Fibroblast of villous mesenchyme (primary cell): ENCODE results near the gene IFT88. TPM values are rescaled to one million over a fixed set of nuclear protein-coding genes. Genes with fewer than 3 reads are reported as not detected.

ENCODE experiments used
- DNase-seq: peaks from one replicate; pipeline ENCODE4 v3.0.0-alpha.2; 2010; ENCODE audit warnings: low read depth
- H3K4me3 ChIP-seq: 2 replicates; pipeline ENCODE4 v1.5.1; 2011; ENCODE audit warnings: low read depth, mild to moderate bottlenecking, low read length
- total RNA-seq: library from RNA; depleted of rRNA; stranded (reverse); fragments of >200 nt; gene quantifications from 2 replicates; pipeline ENCODE4 v1.2.3, GENCODE V29; 2012
- TF ChIP-seq, protein P1 (sequence below): IDR thresholded peaks from 2 replicates; pipeline ENCODE4 v1.5.1; 2012; ENCODE audit warnings: low read depth, mild to moderate bottlenecking, low read length; ENCODE audit not compliant: insufficient read depth

The IFT88 gene
- total RNA-seq, 1 donor = 14.2 TPM

GRCh38 chr13:20716951-20717350 lies 150.0 kb downstream of the IFT88 start:
- TF ChIP-seq, protein P1, sequence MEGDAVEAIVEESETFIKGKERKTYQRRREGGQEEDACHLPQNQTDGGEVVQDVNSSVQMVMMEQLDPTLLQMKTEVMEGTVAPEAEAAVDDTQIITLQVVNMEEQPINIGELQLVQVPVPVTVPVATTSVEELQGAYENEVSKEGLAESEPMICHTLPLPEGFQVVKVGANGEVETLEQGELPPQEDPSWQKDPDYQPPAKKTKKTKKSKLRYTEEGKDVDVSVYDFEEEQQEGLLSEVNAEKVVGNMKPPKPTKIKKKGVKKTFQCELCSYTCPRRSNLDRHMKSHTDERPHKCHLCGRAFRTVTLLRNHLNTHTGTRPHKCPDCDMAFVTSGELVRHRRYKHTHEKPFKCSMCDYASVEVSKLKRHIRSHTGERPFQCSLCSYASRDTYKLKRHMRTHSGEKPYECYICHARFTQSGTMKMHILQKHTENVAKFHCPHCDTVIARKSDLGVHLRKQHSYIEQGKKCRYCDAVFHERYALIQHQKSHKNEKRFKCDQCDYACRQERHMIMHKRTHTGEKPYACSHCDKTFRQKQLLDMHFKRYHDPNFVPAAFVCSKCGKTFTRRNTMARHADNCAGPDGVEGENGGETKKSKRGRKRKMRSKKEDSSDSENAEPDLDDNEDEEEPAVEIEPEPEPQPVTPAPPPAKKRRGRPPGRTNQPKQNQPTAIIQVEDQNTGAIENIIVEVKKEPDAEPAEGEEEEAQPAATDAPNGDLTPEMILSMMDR = no peak
- no peak for DNase-seq
- no peak overlapping the region for H3K4me3 ChIP-seq

DNA sequence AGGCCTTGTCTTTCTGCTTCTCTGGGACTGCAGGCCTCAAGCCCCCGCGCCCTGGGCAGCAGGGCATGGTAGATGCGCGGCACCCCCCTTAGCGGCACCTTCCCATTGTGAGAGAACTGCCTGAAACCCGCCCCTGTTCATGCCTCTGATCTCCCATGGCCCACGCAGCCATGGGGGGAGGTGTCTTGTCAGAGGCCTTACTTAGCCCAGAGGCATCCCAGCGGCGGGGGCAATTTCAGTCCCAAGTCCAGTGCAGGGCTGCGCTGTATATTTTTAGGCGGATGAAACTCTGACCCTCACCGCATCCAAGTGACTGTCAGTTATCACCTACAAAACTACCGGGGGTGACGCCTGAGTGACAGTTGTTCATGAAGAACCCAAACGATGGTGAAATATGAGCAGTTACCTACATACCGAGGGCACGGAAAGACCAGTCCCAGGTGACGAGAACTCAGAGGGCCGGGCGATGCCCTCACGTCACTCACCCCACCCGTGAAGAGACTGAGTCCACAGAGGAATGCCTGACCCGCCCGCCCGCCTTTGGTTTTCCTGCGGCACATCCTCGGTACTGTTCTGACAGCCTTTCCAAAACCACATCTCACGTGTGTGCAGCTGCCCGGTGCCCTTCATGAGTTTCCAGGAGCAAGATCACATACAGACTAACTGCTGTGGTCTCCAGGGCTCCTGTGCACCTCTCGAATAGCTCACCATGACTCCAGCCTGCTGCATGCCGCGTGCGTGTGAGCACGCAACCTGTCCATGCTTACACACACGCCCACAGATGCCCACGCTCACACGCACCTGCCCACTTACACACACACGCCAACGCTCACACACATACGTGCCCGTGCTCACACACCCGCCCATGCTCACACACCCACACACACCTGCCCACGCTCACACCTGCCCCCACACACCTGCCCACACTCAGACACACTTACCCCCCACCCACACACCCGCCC lies 150.9 kb downstream of the IFT88 start:
- no peak for DNase-seq

DNA sequence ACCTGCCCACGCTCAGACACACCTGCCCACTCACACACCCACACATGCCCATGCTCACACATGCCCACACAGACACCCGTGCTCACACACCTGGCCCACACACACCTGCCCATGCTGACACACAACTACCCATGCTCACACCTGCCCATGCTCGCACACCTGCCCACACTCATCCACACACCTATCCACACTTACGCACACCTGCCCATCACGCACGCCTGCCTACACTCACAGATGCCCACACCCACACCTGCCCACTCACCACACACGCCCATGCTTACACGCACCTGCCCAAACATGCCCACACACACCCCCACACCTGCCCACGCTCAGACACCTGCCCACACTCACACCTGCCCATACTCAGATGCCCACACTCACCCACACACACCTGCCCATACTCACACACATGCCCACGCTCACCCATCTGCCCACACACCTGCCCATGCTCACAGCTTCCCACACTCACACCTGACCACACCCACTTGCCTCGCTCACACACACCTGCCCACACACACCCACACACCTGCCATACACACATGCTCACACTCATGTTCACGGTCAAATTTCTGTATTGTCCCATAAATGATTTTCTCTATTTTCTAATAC lies 152.1 kb downstream of the IFT88 start:
- H3K4me3 ChIP-seq = no peak overlapping the region
- no peak for DNase-seq
- TF ChIP-seq, protein P1 = no peak

More for the DNA sequence above, 150.9 kb downstream of the IFT88 start:
- H3K4me3 ChIP-seq = no peak overlapping the region
- TF ChIP-seq, protein P1 = no peak

GRCh38 chr13:20719783-20720182 lies 152.8 kb downstream of the IFT88 start:
- TF ChIP-seq, protein P1 = no peak
- DNase-seq = no peak
- no peak overlapping the region for H3K4me3 ChIP-seq

- TF ChIP-seq, protein P1 = no peak
- no peak for DNase-seq
- H3K4me3 ChIP-seq = no peak overlapping the region
Observed at GRCh38 chr13:20720499-20720898, 153.5 kb downstream of the IFT88 start.

- TF ChIP-seq, protein P1 = no peak
- DNase-seq = no peak
- H3K4me3 ChIP-seq = no peak overlapping the region
Observed at GRCh38 chr13:20721058-20721453, 154.1 kb downstream of the IFT88 start.
